GM21737 (cell line): ENCODE results near the gene CLEC9A.
"Not testable (repeated sequence)": the region's sequence is repeated elsewhere in the genome, so short reads cannot be mapped to it uniquely, and the experiment has no call there.

Source experiments
- ATAC-seq: cut with Tn5 transposase; IDR thresholded peaks from one replicate; pipeline ENCODE4 v1.9.1; 2021; ENCODE audit warnings: mild to moderate bottlenecking, moderate library complexity; ENCODE audit not compliant: unreplicated experiment

Gene CLEC9A

GRCh38 chr12:10030446-10030845 is at the start of gene CLEC9A:
Gene CLEC9A (plus strand): TSS chr12:10030682. CDS start chr12:10052688, 22,006 bp downstream.
- ATAC-seq: no peak

- no peak for ATAC-seq
Observed at GRCh38 chr12:9991876-9992275, 38.6 kb upstream of the CLEC9A start.

- ATAC-seq: no peak
Observed at GRCh38 chr12:9992296-9992695, 38.2 kb upstream of the CLEC9A start.

- ATAC-seq: no peak
Observed at GRCh38 chr12:9999016-9999415, 31.5 kb upstream of the CLEC9A start, which contains the start of gene CLEC1B. Gene CLEC1B (minus strand): TSS chr12:9999121. CDS start chr12:9999100, 21 bp downstream.

- ATAC-seq: no peak
Observed at GRCh38 chr12:10001171-10001776, 29.2 kb upstream of the CLEC9A start.

- no peak for ATAC-seq
Observed at GRCh38 chr12:10012630-10013330, 17.7 kb upstream of the CLEC9A start.

GRCh38 chr12:10015450-10015849 is 15.0 kb upstream of the CLEC9A start:
- ATAC-seq: no peak

- ATAC-seq: no peak
Observed at GRCh38 chr12:10016881-10017280, 13.6 kb upstream of the CLEC9A start.

- ATAC-seq: no peak
Observed at GRCh38 chr12:10018386-10018785, 12.1 kb upstream of the CLEC9A start.

GRCh38 chr12:10021342-10021741 is 9.1 kb upstream of the CLEC9A start:
- no peak for ATAC-seq

- no peak for ATAC-seq
Observed at GRCh38 chr12:10025236-10025635, 5.2 kb upstream of the CLEC9A start.

GRCh38 chr12:10026666-10027065 is 3.8 kb upstream of the CLEC9A start:
- ATAC-seq: not testable (repeated sequence)

- ATAC-seq: no peak
Observed at GRCh38 chr12:10027311-10027710, 3.2 kb upstream of the CLEC9A start.

- ATAC-seq: no peak
Observed at GRCh38 chr12:10027721-10028120, 2.8 kb upstream of the CLEC9A start.

- ATAC-seq: no peak
Observed at GRCh38 chr12:10031321-10031720, 839 bp downstream of the CLEC9A start.

GRCh38 chr12:10031771-10032175 is 1.3 kb downstream of the CLEC9A start:
- ATAC-seq: no peak

GRCh38 chr12:10033783-10034545 is 3.5 kb downstream of the CLEC9A start:
- ATAC-seq: no peak

- ATAC-seq: no peak
Observed at GRCh38 chr12:10042167-10042566, 11.7 kb downstream of the CLEC9A start.

- no peak for ATAC-seq
Observed at GRCh38 chr12:10048526-10048925, 18.0 kb downstream of the CLEC9A start.

- no peak for ATAC-seq
Observed at GRCh38 chr12:10052193-10052913, 21.9 kb downstream of the CLEC9A start.

- ATAC-seq: no peak
Observed at GRCh38 chr12:10058387-10058786, 27.9 kb downstream of the CLEC9A start.
